DOHH2 (cell line): ENCODE measurements around the gene SNX5.

ENCODE experiments used
- H3F3A ChIP-seq: fragments of 200-600 bp; sonication (generic), shearing (Covaris generic); 2 replicates; pipeline ENCODE4 v1.6.0; 2016; ENCODE audit warnings: antibody characterized with exemption, mild to moderate bottlenecking; ENCODE audit not compliant: control insufficient read depth, insufficient read depth
- H3K27ac ChIP-seq: fragments of 200-600 bp; sonication (generic); 2 replicates; pipeline ENCODE4 v1.5.1; 2014; ENCODE audit warnings: low read depth, mild to moderate bottlenecking, low read length, moderate library complexity
- H3K27me3 ChIP-seq: fragments of 200-600 bp; sonication (generic); 2 replicates; pipeline ENCODE4 v1.6.1; 2014; ENCODE audit warnings: mild to moderate bottlenecking, low read length, mixed read lengths; ENCODE audit not compliant: control insufficient read depth
- H3K36me3 ChIP-seq: fragments of 200-600 bp; sonication (generic); 2 replicates; pipeline ENCODE4 v1.6.1; 2014; ENCODE audit warnings: mild to moderate bottlenecking, low read length, moderate library complexity, mixed read lengths; ENCODE audit not compliant: control insufficient read depth
- H3K4me1 ChIP-seq: fragments of 200-600 bp; sonication (generic); 2 replicates; pipeline ENCODE4 v1.6.1; 2014; ENCODE audit warnings: mild to moderate bottlenecking, low read length, mixed read lengths; ENCODE audit not compliant: control insufficient read depth
- H3K4me2 ChIP-seq: fragments of 200-600 bp; sonication (generic); 2 replicates; pipeline ENCODE4 v1.6.0; 2014; ENCODE audit warnings: mild to moderate bottlenecking, low read length, moderate library complexity
- H3K4me3 ChIP-seq: fragments of 200-600 bp; sonication (generic); 2 replicates; pipeline ENCODE4 v1.5.1; 2014; ENCODE audit warnings: mild to moderate bottlenecking, low read length, mixed read lengths
- H3K79me2 ChIP-seq: fragments of 200-600 bp; sonication (generic); 2 replicates; pipeline ENCODE4 v1.6.1; 2014; ENCODE audit warnings: mild to moderate bottlenecking, low read length, mixed read lengths; ENCODE audit not compliant: control insufficient read depth
- H3K9me2 ChIP-seq: fragments of 200-600 bp; sonication (generic); replicated peaks from 2 replicates; pipeline ENCODE4 v1.6.1; 2014; ENCODE audit warnings: mild to moderate bottlenecking, low read length, mixed read lengths; ENCODE audit not compliant: control insufficient read depth
- H3K9me3 ChIP-seq: fragments of 200-600 bp; sonication (generic); 2 replicates; pipeline ENCODE4 v1.6.1; 2014; ENCODE audit warnings: antibody characterized with exemption, low read length, mixed read lengths; ENCODE audit not compliant: control insufficient read depth, insufficient read depth
- H4K20me1 ChIP-seq: fragments of 200-600 bp; sonication (generic); 2 replicates; pipeline ENCODE4 v1.6.0; 2014; ENCODE audit warnings: low read depth, mild to moderate bottlenecking, antibody characterized with exemption, low read length, moderate library complexity; ENCODE audit not compliant: control insufficient read depth, insufficient read depth
- EZH2phosphoT487 ChIP-seq: fragments of 200-600 bp; sonication (generic); IDR thresholded peaks from 2 replicates; pipeline ENCODE4 v1.6.1; 2017; ENCODE audit warnings: borderline replicate concordance, mild to moderate bottlenecking, antibody characterized with exemption, low read length, moderate library complexity, mixed read lengths
- TF ChIP-seq, protein P1 (sequence below): fragments of 200-600 bp; sonication (generic); IDR thresholded peaks from one replicate; pipeline ENCODE4 v1.5.1; 2014; ENCODE audit warnings: antibody characterized with exemption, mild to moderate bottlenecking, low read depth, low read length; ENCODE audit not compliant: poor library complexity, severe bottlenecking

The SNX5 gene

GRCh38 chr20:17898548-17898994, 70.0 kb downstream of the SNX5 start:
- TF ChIP-seq, protein P1, sequence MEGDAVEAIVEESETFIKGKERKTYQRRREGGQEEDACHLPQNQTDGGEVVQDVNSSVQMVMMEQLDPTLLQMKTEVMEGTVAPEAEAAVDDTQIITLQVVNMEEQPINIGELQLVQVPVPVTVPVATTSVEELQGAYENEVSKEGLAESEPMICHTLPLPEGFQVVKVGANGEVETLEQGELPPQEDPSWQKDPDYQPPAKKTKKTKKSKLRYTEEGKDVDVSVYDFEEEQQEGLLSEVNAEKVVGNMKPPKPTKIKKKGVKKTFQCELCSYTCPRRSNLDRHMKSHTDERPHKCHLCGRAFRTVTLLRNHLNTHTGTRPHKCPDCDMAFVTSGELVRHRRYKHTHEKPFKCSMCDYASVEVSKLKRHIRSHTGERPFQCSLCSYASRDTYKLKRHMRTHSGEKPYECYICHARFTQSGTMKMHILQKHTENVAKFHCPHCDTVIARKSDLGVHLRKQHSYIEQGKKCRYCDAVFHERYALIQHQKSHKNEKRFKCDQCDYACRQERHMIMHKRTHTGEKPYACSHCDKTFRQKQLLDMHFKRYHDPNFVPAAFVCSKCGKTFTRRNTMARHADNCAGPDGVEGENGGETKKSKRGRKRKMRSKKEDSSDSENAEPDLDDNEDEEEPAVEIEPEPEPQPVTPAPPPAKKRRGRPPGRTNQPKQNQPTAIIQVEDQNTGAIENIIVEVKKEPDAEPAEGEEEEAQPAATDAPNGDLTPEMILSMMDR: peak; percentile 90
- no peak for TF ChIP-seq EZH2phosphoT487
- Histone ChIP-seq H3K79me2 (no peaks in the 10 kb centered on the region), H3F3A (peaks cover 21% of the 10 kb centered on the region), H3K4me3 (no peak overlapping the region), H3K36me3 (no peaks in the 10 kb centered on the region), H3K9me3 (no peaks in the 10 kb centered on the region), H3K27ac (no peak overlapping the region), H3K4me1 (peaks cover 69% of the 10 kb centered on the region), H3K27me3 (no peaks in the 10 kb centered on the region), H3K4me2 (no peak overlapping the region), H4K20me1 (no peaks in the 10 kb centered on the region), H3K9me2 (no peaks in the 10 kb centered on the region)

DNA sequence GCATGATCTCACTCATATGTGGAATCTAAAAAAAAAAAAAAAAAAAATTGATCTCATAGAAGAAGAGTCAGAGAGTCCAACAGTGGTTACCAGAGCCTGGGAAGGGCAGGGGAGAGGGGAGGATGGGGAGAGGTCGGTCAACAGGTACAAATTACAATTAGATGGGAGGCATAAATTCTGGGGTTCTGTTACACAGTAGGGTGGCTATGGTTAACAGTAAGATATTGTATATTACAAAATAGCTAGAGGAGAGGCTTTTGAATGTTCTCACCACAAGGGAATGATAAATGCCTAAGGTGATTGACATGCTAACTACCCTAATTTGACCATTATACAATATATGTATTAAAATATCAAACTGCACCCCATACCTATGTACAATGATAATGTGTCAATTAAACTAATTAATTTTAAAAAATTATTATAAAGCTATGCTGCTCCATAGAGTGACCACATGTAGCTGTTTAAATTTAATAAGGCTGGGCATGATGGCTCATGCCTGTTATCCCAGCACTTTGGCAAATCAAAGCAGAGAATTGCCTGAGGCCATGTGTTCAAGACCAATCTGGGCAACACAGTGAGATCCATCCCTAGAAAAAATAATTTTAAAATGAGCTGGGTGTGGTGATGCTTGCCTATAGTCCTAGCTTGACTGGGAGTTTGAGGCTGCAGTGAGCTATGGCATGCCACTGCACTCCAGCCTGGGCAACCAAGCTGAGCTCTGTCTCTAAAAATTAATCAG, 70.9 kb downstream of the SNX5 start:
- TF ChIP-seq EZH2phosphoT487: no peak
- TF ChIP-seq, protein P1: no peak
- no peaks in the 10 kb centered on the region for H3K27me3 ChIP-seq
- no peak overlapping the region for H3K4me3 ChIP-seq
- no peaks in the 10 kb centered on the region for H3K9me3 ChIP-seq
- peaks cover 64% of the 10 kb centered on the region for H3K4me1 ChIP-seq
- H3F3A ChIP-seq: peaks cover 14% of the 10 kb centered on the region
- no peaks in the 10 kb centered on the region for H4K20me1 ChIP-seq
- H3K9me2 ChIP-seq: no peaks in the 10 kb centered on the region
- no peak overlapping the region for H3K4me2 ChIP-seq
- no peak overlapping the region for H3K27ac ChIP-seq
- no peaks in the 10 kb centered on the region for H3K36me3 ChIP-seq
- H3K79me2 ChIP-seq: no peaks in the 10 kb centered on the region

DNA sequence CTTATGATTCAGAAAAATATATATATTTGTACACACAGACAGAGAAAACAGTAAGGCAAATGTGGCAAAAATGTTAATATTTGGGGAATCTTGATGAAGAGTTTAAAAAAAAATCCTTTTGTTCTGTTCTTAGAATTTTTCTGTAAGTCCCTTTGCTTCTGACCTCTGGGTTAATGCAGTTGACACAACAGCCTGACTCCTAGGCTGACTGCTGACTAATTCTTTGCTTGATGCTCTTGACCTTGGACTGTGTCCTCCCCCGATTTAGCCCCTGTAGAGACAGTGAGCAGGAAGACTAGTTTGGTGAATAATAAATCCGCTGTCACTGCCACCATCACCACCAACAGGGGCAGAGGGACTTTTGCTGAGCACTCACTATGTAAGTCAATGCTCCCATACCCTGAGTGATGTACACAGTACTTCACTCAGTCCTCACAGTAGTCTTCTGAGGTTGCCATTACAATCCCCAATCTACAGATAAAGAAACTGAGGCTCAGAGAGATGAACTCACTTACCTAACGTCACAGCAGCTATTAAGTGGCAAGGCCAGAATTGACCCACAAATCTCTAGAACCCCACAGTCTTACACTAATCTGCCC, 71.7 kb downstream of the SNX5 start:
- H3K9me2 ChIP-seq: no peaks in the 10 kb centered on the region
- no peaks in the 10 kb centered on the region for H3K9me3 ChIP-seq
- no peaks in the 10 kb centered on the region for H3K79me2 ChIP-seq
- H3K27ac ChIP-seq: no peak overlapping the region
- peaks cover 9% of the 10 kb centered on the region; the same call in 1 of the 2 replicates for H3F3A ChIP-seq
- 0 out of 2 replicates have a peak overlapping the region, but pooled peaks have one; percentile 6 for H3K4me2 ChIP-seq
- no peak for TF ChIP-seq EZH2phosphoT487
- TF ChIP-seq, protein P1: no peak
- H3K4me1 ChIP-seq: peaks cover 55% of the 10 kb centered on the region
- H3K27me3 ChIP-seq: no peaks in the 10 kb centered on the region
- no peaks in the 10 kb centered on the region for H4K20me1 ChIP-seq
- H3K36me3 ChIP-seq: no peaks in the 10 kb centered on the region
- no peak overlapping the region for H3K4me3 ChIP-seq
